K562 (cell line): ENCODE results near the gene UPF2. TPM values are rescaled to one million over a fixed set of nuclear protein-coding genes. Genes with fewer than 3 reads are reported as not detected.

Source experiments
- ARNT ChIP-seq, 2 experiments: fragments of 450-650 bp; IDR thresholded peaks; 2 replicates each; pipeline ENCODE4 v1.6.1; 2016; ENCODE audit warnings: mild to moderate bottlenecking in 1 of 2
- ETV1 ChIP-seq: fragments of 450-650 bp; conservative IDR thresholded peaks from 2 replicates; pipeline ENCODE4 v1.6.1; 2016; ENCODE audit warnings: missing genetic modification characterization, control low read depth, low read depth, missing compliant biosample characterization
- FOXK2 ChIP-seq, 2 experiments: fragments of 450-650 bp; IDR thresholded peaks in 1 of 2; conservative IDR thresholded peaks in 1 of 2; 2 replicates each; pipeline ENCODE4 v1.6.1; 2016; ENCODE audit warnings: low read depth in 2 of 2, mild to moderate bottlenecking in 1 of 2
- NBN ChIP-seq: fragments of 450-650 bp; IDR thresholded peaks from 2 replicates; pipeline ENCODE4 v1.6.1; 2016; ENCODE audit warnings: low read depth, mild to moderate bottlenecking
- PRDM10 ChIP-seq: fragments of 450-650 bp; IDR thresholded peaks from 2 replicates; pipeline ENCODE4 v1.6.1; 2018; ENCODE audit not compliant: partially characterized antibody
- RBM15 ChIP-seq: fragments of 200-400 bp; formaldehyde crosslinking; IDR thresholded peaks from 2 replicates; pipeline ENCODE4 v1.6.1; 2018; ENCODE audit warnings: mild to moderate bottlenecking, low read length, moderate library complexity; ENCODE audit not compliant: insufficient read depth
- STAG1 ChIP-seq: sonication (generic); formaldehyde crosslinking; IDR thresholded peaks from 2 replicates; pipeline ENCODE4 v1.5.0; 2020; ENCODE audit warnings: missing genetic modification reagents, borderline replicate concordance
- WHSC1 ChIP-seq: IDR thresholded peaks from one replicate; pipeline ENCODE4 v1.6.1; 2012; ENCODE audit warnings: low read length, control low read depth, inconsistent platforms
- ZC3H8 ChIP-seq: fragments of 450-650 bp; IDR thresholded peaks from 2 replicates; pipeline ENCODE4 v1.6.1; 2017
- ZNF124 ChIP-seq: sonication (generic); formaldehyde crosslinking; IDR thresholded peaks from 2 replicates; pipeline ENCODE4 v1.8.1; 2022; ENCODE audit warnings: missing genetic modification reagents
- ZNF280B ChIP-seq: fragments of 250-450 bp; sonication (Bioruptor Pico); IDR thresholded peaks from 2 replicates; pipeline ENCODE4 v1.5.1; 2021; ENCODE audit warnings: mild to moderate bottlenecking
- ZNF592 ChIP-seq: fragments of 450-650 bp; IDR thresholded peaks from 2 replicates; pipeline ENCODE4 v1.6.1; 2017; ENCODE audit warnings: antibody characterized with exemption, mild to moderate bottlenecking
- polyA plus RNA-seq, 8 experiments: library from polyadenylated mRNA; depleted of rRNA in 4 of 8; stranded (reverse) in 5 of 8; unstranded in 3 of 8; fragments of >200 nt; fragmentation: Nextera tagmentation in 2 of 8; fragmentation: Illumina TruSeq in 1 of 8; extraction: Ambion mirVana in 2 of 8; extraction: Trizol in 1 of 8; gene quantifications; 2 replicates each; pipeline versions ENCODE4 v1.2.1 to v1.2.3, GENCODE V29; 2011 to 2014; ENCODE audit warnings: inconsistent platforms in 1 of 8, missing spikeins in 1 of 8
- total RNA-seq, 7 experiments: library from RNA; depleted of rRNA in 6 of 7; stranded (reverse); fragments of >200 nt in 6 of 7; fragmentation: Illumina TruSeq in 2 of 7; extraction: Trizol in 2 of 7; gene quantifications; 2 replicates each; pipeline versions ENCODE4 v1.2.1 to v1.2.3, GENCODE V29; 2011 to 2021; ENCODE audit warnings: low replicate concordance in 1 of 7
- TF ChIP-seq, protein P1 (sequence below): IDR thresholded peaks from 2 replicates; pipeline ENCODE4 v1.6.1; 2011; ENCODE audit warnings: borderline replicate concordance, low read depth, mild to moderate bottlenecking, moderate library complexity, low read length; ENCODE audit not compliant: insufficient read depth, poor library complexity, severe bottlenecking
- TF ChIP-seq, protein P2 (sequence below): sonication (generic); formaldehyde crosslinking; IDR thresholded peaks from 2 replicates; pipeline ENCODE4 v1.8.0; 2022; ENCODE audit warnings: missing genetic modification reagents, mild to moderate bottlenecking, borderline replicate concordance

The UPF2 gene
- total and polyA plus RNA-seq, 9 of the 15 experiments (the other 6 are each of a cell fraction or from before 2014, with no cell fraction given) = 13.9 to 37.7 (median 23.7) TPM

DNA sequence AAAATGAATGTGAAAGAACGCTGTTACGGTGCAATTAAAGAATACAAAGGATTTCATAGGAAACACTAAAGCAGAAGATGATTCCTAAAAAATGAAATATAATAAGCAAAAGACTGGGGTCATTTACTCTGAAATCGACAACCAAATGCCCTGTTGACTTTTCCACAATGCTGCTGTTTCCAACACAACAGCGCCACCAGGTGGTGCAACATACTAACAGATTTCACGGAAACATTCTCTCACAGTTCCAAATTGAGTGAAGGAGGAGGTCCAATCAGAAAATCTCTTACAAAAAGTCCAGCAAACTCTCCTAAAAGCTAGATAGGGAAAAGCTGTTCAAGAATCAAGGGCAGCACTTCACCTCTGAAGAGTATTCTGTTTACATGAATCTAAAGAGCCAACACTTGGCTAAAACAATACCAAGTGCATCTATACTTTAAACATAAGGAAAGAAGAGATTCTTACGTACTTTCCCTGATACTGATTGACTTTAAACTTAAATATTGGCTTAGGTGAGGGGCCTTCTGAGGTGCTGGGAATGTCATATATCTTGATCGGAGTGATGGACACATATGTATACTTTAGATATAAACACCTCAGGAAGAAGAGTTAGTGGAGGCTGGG, 55.9 kb downstream of the UPF2 start (continued):
- TF ChIP-seq PRDM10 = peak; percentile 81
- TF ChIP-seq, protein P1, sequence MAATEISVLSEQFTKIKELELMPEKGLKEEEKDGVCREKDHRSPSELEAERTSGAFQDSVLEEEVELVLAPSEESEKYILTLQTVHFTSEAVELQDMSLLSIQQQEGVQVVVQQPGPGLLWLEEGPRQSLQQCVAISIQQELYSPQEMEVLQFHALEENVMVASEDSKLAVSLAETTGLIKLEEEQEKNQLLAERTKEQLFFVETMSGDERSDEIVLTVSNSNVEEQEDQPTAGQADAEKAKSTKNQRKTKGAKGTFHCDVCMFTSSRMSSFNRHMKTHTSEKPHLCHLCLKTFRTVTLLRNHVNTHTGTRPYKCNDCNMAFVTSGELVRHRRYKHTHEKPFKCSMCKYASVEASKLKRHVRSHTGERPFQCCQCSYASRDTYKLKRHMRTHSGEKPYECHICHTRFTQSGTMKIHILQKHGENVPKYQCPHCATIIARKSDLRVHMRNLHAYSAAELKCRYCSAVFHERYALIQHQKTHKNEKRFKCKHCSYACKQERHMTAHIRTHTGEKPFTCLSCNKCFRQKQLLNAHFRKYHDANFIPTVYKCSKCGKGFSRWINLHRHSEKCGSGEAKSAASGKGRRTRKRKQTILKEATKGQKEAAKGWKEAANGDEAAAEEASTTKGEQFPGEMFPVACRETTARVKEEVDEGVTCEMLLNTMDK = peak; percentile 71
- peak; percentile 41; the same call in 1 of the 2 replicates for TF ChIP-seq STAG1 (CRISPR knock-in tag)
- 0 out of 2 replicates have a peak, but pooled peaks have one; percentile 32 for TF ChIP-seq ZNF592
- TF ChIP-seq ZNF280B (CRISPR knock-in tag) = no peak
- TF ChIP-seq FOXK2 (conservative IDR thresholded peaks at IDR 0.05 in 1 of 2, IDR thresholded peaks at IDR 0.05 in 1 of 2; ENCODE audit: low read depth in 2 of 2) = peak; percentile 87 to 90
- TF ChIP-seq ZC3H8 = no peak
- TF ChIP-seq ZNF124 = no peak
- no peak for TF ChIP-seq ETV1 (tag)
- no peak for TF ChIP-seq NBN
- TF ChIP-seq, protein P2, sequence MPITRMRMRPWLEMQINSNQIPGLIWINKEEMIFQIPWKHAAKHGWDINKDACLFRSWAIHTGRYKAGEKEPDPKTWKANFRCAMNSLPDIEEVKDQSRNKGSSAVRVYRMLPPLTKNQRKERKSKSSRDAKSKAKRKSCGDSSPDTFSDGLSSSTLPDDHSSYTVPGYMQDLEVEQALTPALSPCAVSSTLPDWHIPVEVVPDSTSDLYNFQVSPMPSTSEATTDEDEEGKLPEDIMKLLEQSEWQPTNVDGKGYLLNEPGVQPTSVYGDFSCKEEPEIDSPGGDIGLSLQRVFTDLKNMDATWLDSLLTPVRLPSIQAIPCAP (CRISPR knock-in tag) = no peak
- TF ChIP-seq ARNT (IDR thresholded peaks at IDR 0.05) = peak in 1 of 2 experiments; percentile 65; a peak in 1 of 4 replicates
- no peak for TF ChIP-seq RBM15
- TF ChIP-seq WHSC1 = no peak
